Liver (tissue), 3 donors: ENCODE data around the gene IL17RD.

Experiments
- CTCF ChIP-seq: fragments of 150-350 bp; IDR thresholded peaks from 2 replicates; pipeline ENCODE4 v1.5.1; 2017; ENCODE audit warnings: improper control_type of control experiment, low read depth, low read length; ENCODE audit not compliant: missing input control
- HNF4A ChIP-seq, 2 donors: conservative IDR thresholded peaks; 2 replicates each; pipeline ENCODE4 v1.6.1; 2016; ENCODE audit warnings: antibody characterized with exemption in 2 of 2, mild to moderate bottlenecking in 2 of 2
- JUND ChIP-seq, 2 donors: IDR thresholded peaks; 2 replicates each; pipeline ENCODE4 v1.6.1; 2016; ENCODE audit warnings: antibody characterized with exemption in 2 of 2
- MAX ChIP-seq: IDR thresholded peaks from 2 replicates; pipeline ENCODE4 v1.6.1; 2016; ENCODE audit warnings: antibody characterized with exemption
- NR2F2 ChIP-seq: IDR thresholded peaks from 2 replicates; pipeline ENCODE4 v1.6.1; 2016; ENCODE audit warnings: antibody characterized with exemption
- TAF1 ChIP-seq: conservative IDR thresholded peaks from 2 replicates; pipeline ENCODE4 v1.6.1; 2016; ENCODE audit warnings: antibody characterized with exemption, mild to moderate bottlenecking
- TF ChIP-seq, protein P1 (sequence below): IDR thresholded peaks from 2 replicates; pipeline ENCODE4 v1.6.1; 2016; ENCODE audit warnings: antibody characterized with exemption, mild to moderate bottlenecking
- donor health status: healthy.
- donor health status: healthy.

- no peak for TF ChIP-seq CTCF
- no peak for TF ChIP-seq MAX
- TF ChIP-seq JUND (IDR thresholded peaks at IDR 0.05): no peak
- TF ChIP-seq, protein P1, sequence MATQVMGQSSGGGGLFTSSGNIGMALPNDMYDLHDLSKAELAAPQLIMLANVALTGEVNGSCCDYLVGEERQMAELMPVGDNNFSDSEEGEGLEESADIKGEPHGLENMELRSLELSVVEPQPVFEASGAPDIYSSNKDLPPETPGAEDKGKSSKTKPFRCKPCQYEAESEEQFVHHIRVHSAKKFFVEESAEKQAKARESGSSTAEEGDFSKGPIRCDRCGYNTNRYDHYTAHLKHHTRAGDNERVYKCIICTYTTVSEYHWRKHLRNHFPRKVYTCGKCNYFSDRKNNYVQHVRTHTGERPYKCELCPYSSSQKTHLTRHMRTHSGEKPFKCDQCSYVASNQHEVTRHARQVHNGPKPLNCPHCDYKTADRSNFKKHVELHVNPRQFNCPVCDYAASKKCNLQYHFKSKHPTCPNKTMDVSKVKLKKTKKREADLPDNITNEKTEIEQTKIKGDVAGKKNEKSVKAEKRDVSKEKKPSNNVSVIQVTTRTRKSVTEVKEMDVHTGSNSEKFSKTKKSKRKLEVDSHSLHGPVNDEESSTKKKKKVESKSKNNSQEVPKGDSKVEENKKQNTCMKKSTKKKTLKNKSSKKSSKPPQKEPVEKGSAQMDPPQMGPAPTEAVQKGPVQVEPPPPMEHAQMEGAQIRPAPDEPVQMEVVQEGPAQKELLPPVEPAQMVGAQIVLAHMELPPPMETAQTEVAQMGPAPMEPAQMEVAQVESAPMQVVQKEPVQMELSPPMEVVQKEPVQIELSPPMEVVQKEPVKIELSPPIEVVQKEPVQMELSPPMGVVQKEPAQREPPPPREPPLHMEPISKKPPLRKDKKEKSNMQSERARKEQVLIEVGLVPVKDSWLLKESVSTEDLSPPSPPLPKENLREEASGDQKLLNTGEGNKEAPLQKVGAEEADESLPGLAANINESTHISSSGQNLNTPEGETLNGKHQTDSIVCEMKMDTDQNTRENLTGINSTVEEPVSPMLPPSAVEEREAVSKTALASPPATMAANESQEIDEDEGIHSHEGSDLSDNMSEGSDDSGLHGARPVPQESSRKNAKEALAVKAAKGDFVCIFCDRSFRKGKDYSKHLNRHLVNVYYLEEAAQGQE: no peak
- no peak for TF ChIP-seq TAF1
- TF ChIP-seq HNF4A (conservative IDR thresholded peaks at IDR 0.05): no peak
- TF ChIP-seq NR2F2: no peak
Observed at GRCh38 chr3:57105585-57105984, 59.6 kb downstream of the IL17RD start.
